ENCODE results near the gene SMYD3.

DNA sequence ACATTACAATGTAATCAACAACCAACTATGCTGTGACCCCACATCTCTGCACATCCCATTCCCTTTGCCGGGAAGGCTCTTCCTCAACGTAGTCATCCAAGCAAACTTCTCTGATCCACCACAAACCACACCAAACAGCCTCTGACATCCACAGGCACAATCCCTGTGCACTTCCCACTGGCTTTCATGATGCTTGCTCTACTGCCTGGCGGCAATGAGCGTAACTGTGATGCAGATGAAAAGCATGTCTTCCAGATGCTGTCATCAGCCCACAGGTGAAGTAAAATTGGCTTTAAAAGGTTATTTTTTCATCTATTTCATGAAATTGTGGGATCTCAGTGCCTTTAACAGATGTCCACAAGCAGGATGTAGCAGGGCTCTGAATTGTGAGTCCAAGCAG, 635.2 kb downstream of the SMYD3 start:
- TF ChIP-seq ZNF205 (CRISPR knock-in tag; IDR thresholded peaks at IDR 0.05) (no peak), KLF15 (CRISPR knock-in tag; IDR thresholded peaks at IDR 0.05; ENCODE audit: borderline replicate concordance) (no peak), ZNF788 (CRISPR knock-in tag; IDR thresholded peaks at IDR 0.05; ENCODE audit: borderline replicate concordance) (no peak), JUND (CRISPR knock-in tag; IDR thresholded peaks at IDR 0.05) (no peak), TCF7 (IDR thresholded peaks at IDR 0.05; ENCODE audit: low read depth) (no peak), MAFF (IDR thresholded peaks at IDR 0.05; ENCODE audit: low read depth, low read length) (no peak), CBX5 (CRISPR knock-in tag; IDR thresholded peaks at IDR 0.05; ENCODE audit: borderline replicate concordance) (no peak), ZNF121 (CRISPR knock-in tag; IDR thresholded peaks at IDR 0.05) (no peak), MXD4 (CRISPR knock-in tag; IDR thresholded peaks at IDR 0.05) (no peak)
